ENCODE data around the gene CHD9.

Gene CHD9

GRCh38 chr16:53187775-53188174 is 133.0 kb downstream of the CHD9 start:
- no peak for ATAC-seq
- no peak overlapping the region for H3K4me3 Mint-ChIP-seq

GRCh38 chr16:53191413-53191812 is 136.6 kb downstream of the CHD9 start:
- no peaks in the 10 kb centered on the region for H3K27me3 Mint-ChIP-seq
- no peak overlapping the region for H3K27ac Mint-ChIP-seq
- H3K9me3 Mint-ChIP-seq = peaks cover 6% of the 10 kb centered on the region
- no peak overlapping the region for H3K4me3 Mint-ChIP-seq
- H3K4me1 Mint-ChIP-seq = peaks cover 4% of the 10 kb centered on the region
- ATAC-seq (no peak), DNase-seq (no peak)
- H3K36me3 Mint-ChIP-seq (ENCODE audit: low read depth) = peaks cover 14% of the 10 kb centered on the region

More at GRCh38 chr16:53187775-53188174, 133.0 kb downstream of the CHD9 start:
- peaks cover 4% of the 10 kb centered on the region for H3K4me1 Mint-ChIP-seq
- peaks cover 40% of the 10 kb centered on the region for H3K36me3 Mint-ChIP-seq (ENCODE audit: low read depth)
- peaks cover 29% of the 10 kb centered on the region for H3K9me3 Mint-ChIP-seq
- no peaks in the 10 kb centered on the region for H3K27me3 Mint-ChIP-seq
- DNase-seq = no peak
- no peak overlapping the region for H3K27ac Mint-ChIP-seq

- Mint-ChIP-seq H3K36me3 (ENCODE audit: low read depth) (peaks cover 8% of the 10 kb centered on the region), H3K4me3 (no peak overlapping the region), H3K9me3 (no peaks in the 10 kb centered on the region), H3K4me1 (peaks cover 2% of the 10 kb centered on the region), H3K27ac (no peak overlapping the region), H3K27me3 (no peaks in the 10 kb centered on the region)
- ATAC-seq (no peak), DNase-seq (no peak)
Observed at GRCh38 chr16:53198933-53199332, 144.1 kb downstream of the CHD9 start.

GRCh38 chr16:53201900-53202299 is 147.1 kb downstream of the CHD9 start:
- DNase-seq = no peak

GRCh38 chr16:53202398-53202797 is 147.6 kb downstream of the CHD9 start:
- DNase-seq = no peak
- Mint-ChIP-seq H3K36me3 (ENCODE audit: low read depth) (peaks cover 8% of the 10 kb centered on the region), H3K27me3 (no peaks in the 10 kb centered on the region), H3K9me3 (no peaks in the 10 kb centered on the region), H3K27ac (no peak overlapping the region), H3K4me1 (peaks cover 2% of the 10 kb centered on the region), H3K4me3 (no peak overlapping the region)
- ATAC-seq = no peak

More at GRCh38 chr16:53201900-53202299, 147.1 kb downstream of the CHD9 start:
- H3K4me1 Mint-ChIP-seq = peaks cover 2% of the 10 kb centered on the region
- no peak overlapping the region for H3K27ac Mint-ChIP-seq
- ATAC-seq = no peak
- H3K27me3 Mint-ChIP-seq = no peaks in the 10 kb centered on the region
- H3K4me3 Mint-ChIP-seq = no peak overlapping the region
- no peaks in the 10 kb centered on the region for H3K9me3 Mint-ChIP-seq
- H3K36me3 Mint-ChIP-seq (ENCODE audit: low read depth) = peaks cover 8% of the 10 kb centered on the region

- DNase-seq (no peak), ATAC-seq (peak; percentile 28)
- H3K36me3 Mint-ChIP-seq (ENCODE audit: low read depth) = peaks cover 9% of the 10 kb centered on the region
- peaks cover 15% of the 10 kb centered on the region for H3K4me1 Mint-ChIP-seq
- H3K27me3 Mint-ChIP-seq = no peaks in the 10 kb centered on the region
- H3K27ac Mint-ChIP-seq = peak overlapping the region; percentile 62
- peak overlapping the region; percentile 77 for H3K4me3 Mint-ChIP-seq
- H3K9me3 Mint-ChIP-seq = no peaks in the 10 kb centered on the region
Observed at GRCh38 chr16:53207810-53208752, 153.3 kb downstream of the CHD9 start.

GRCh38 chr16:53209429-53209828 is 154.6 kb downstream of the CHD9 start:
- Mint-ChIP-seq H3K27me3 (no peaks in the 10 kb centered on the region), H3K4me1 (peaks cover 18% of the 10 kb centered on the region), H3K36me3 (ENCODE audit: low read depth) (peaks cover 6% of the 10 kb centered on the region), H3K27ac (peak overlapping the region; percentile 20), H3K9me3 (no peaks in the 10 kb centered on the region), H3K4me3 (peak overlapping the region; percentile 50)
- DNase-seq (no peak), ATAC-seq (no peak)

- DNase-seq = no peak
- H3K4me1 Mint-ChIP-seq = peaks cover 18% of the 10 kb centered on the region
- H3K27me3 Mint-ChIP-seq = no peaks in the 10 kb centered on the region
- no peak overlapping the region for H3K27ac Mint-ChIP-seq
- no peaks in the 10 kb centered on the region for H3K9me3 Mint-ChIP-seq
- H3K4me3 Mint-ChIP-seq = peak overlapping the region; percentile 50
- ATAC-seq = no peak
- H3K36me3 Mint-ChIP-seq (ENCODE audit: low read depth) = peaks cover 6% of the 10 kb centered on the region
Observed at GRCh38 chr16:53209877-53210276, 155.1 kb downstream of the CHD9 start.

GRCh38 chr16:53211253-53211652 is 156.5 kb downstream of the CHD9 start:
- DNase-seq (no peak), ATAC-seq (no peak)
- Mint-ChIP-seq H3K36me3 (ENCODE audit: low read depth) (peaks cover 6% of the 10 kb centered on the region), H3K27me3 (no peaks in the 10 kb centered on the region), H3K27ac (no peak overlapping the region), H3K9me3 (no peaks in the 10 kb centered on the region), H3K4me3 (no peak overlapping the region), H3K4me1 (peaks cover 20% of the 10 kb centered on the region)

GRCh38 chr16:53212893-53213223 is 158.1 kb downstream of the CHD9 start:
- DNase-seq = no peak
- H3K9me3 Mint-ChIP-seq = no peaks in the 10 kb centered on the region
- H3K27ac Mint-ChIP-seq = no peak overlapping the region
- peaks cover 21% of the 10 kb centered on the region for H3K4me1 Mint-ChIP-seq
- H3K27me3 Mint-ChIP-seq = no peaks in the 10 kb centered on the region
- H3K36me3 Mint-ChIP-seq (ENCODE audit: low read depth) = peaks cover 6% of the 10 kb centered on the region
- no peak for ATAC-seq
- no peak overlapping the region for H3K4me3 Mint-ChIP-seq

- H3K4me1 Mint-ChIP-seq = peaks cover 14% of the 10 kb centered on the region
- DNase-seq = no peak
- peaks cover 6% of the 10 kb centered on the region for H3K36me3 Mint-ChIP-seq (ENCODE audit: low read depth)
- H3K27me3 Mint-ChIP-seq = no peaks in the 10 kb centered on the region
- no peak for ATAC-seq
- H3K9me3 Mint-ChIP-seq = no peaks in the 10 kb centered on the region
- H3K4me3 Mint-ChIP-seq = no peak overlapping the region
- H3K27ac Mint-ChIP-seq = no peak overlapping the region
Observed at GRCh38 chr16:53213542-53213941, 158.8 kb downstream of the CHD9 start.

GRCh38 chr16:53216798-53217197 is 162.0 kb downstream of the CHD9 start:
- DNase-seq (no peak), ATAC-seq (no peak)
- H3K27ac Mint-ChIP-seq = no peak overlapping the region
- H3K27me3 Mint-ChIP-seq = no peaks in the 10 kb centered on the region
- H3K9me3 Mint-ChIP-seq = no peaks in the 10 kb centered on the region
- H3K36me3 Mint-ChIP-seq (ENCODE audit: low read depth) = peaks cover 3% of the 10 kb centered on the region
- H3K4me1 Mint-ChIP-seq = peaks cover 10% of the 10 kb centered on the region
- H3K4me3 Mint-ChIP-seq = no peak overlapping the region

GRCh38 chr16:53219371-53219770 is 164.6 kb downstream of the CHD9 start:
- peaks cover 5% of the 10 kb centered on the region for H3K4me1 Mint-ChIP-seq
- H3K4me3 Mint-ChIP-seq = no peak overlapping the region
- H3K27ac Mint-ChIP-seq = no peak overlapping the region
- H3K36me3 Mint-ChIP-seq (ENCODE audit: low read depth) = no peaks in the 10 kb centered on the region
- no peak for ATAC-seq
- H3K9me3 Mint-ChIP-seq = no peaks in the 10 kb centered on the region
- no peak for DNase-seq
- H3K27me3 Mint-ChIP-seq = no peaks in the 10 kb centered on the region

- no peaks in the 10 kb centered on the region for H3K36me3 Mint-ChIP-seq (ENCODE audit: low read depth)
- H3K4me1 Mint-ChIP-seq = peaks cover 4% of the 10 kb centered on the region
- no peak overlapping the region for H3K4me3 Mint-ChIP-seq
- H3K27ac Mint-ChIP-seq = no peak overlapping the region
- ATAC-seq (no peak), DNase-seq (no peak)
- H3K9me3 Mint-ChIP-seq = no peaks in the 10 kb centered on the region
- no peaks in the 10 kb centered on the region for H3K27me3 Mint-ChIP-seq
Observed at GRCh38 chr16:53219795-53220454, 165.1 kb downstream of the CHD9 start.

GRCh38 chr16:53220585-53220984 is 165.8 kb downstream of the CHD9 start:
- Mint-ChIP-seq H3K4me1 (peaks cover 3% of the 10 kb centered on the region), H3K27ac (no peak overlapping the region), H3K4me3 (no peak overlapping the region), H3K36me3 (ENCODE audit: low read depth) (no peaks in the 10 kb centered on the region), H3K27me3 (no peaks in the 10 kb centered on the region), H3K9me3 (no peaks in the 10 kb centered on the region)
- ATAC-seq (peak; percentile 54), DNase-seq (no peak)
